AG09309 (cell line): Measurements from ENCODE around the gene OSBP.

Experiments used
- DNase-seq: peaks from one replicate; pipeline ENCODE4 v3.0.0-alpha.2; 2010; ENCODE audit warnings: low read depth
- H3K4me3 ChIP-seq: 2 replicates; pipeline ENCODE4 v1.5.1; 2011; ENCODE audit warnings: mild to moderate bottlenecking, low read depth, low read length, moderate library complexity; ENCODE audit not compliant: control insufficient read depth
- CTCF ChIP-seq: IDR thresholded peaks from 2 replicates; pipeline ENCODE4 v1.5.1; 2011; ENCODE audit warnings: mild to moderate bottlenecking, low read depth, low read length, inconsistent platforms; ENCODE audit not compliant: insufficient read depth, control insufficient read depth; ENCODE audit errors: missing control alignments

The OSBP gene

GRCh38 chr11:59615637-59616395, at the start of gene OSBP:
Gene OSBP (minus strand): TSS chr11:59615774. CDS start chr11:59615664, 110 bp downstream.
- TF ChIP-seq CTCF, result no peak
- DNase-seq, result peak; percentile 100
- H3K4me3 ChIP-seq, result peak within 1 kb of the TSS; percentile 82

GRCh38 chr11:59660621-59661020, 45.0 kb upstream of the OSBP start:
- DNase-seq, result no peak
- no peak overlapping the region for H3K4me3 ChIP-seq
- TF ChIP-seq CTCF, result no peak

- DNase-seq, result no peak
- H3K4me3 ChIP-seq, result no peak overlapping the region
- TF ChIP-seq CTCF, result no peak
Measured at GRCh38 chr11:59659981-59660380, 44.4 kb upstream of the OSBP start.

- TF ChIP-seq CTCF, result no peak
- no peak for DNase-seq
Measured at GRCh38 chr11:59658036-59658435, 42.5 kb upstream of the OSBP start.

GRCh38 chr11:59654893-59655292, 39.3 kb upstream of the OSBP start:
- H3K4me3 ChIP-seq, result no peak overlapping the region
- no peak for TF ChIP-seq CTCF
- no peak for DNase-seq

More at GRCh38 chr11:59658036-59658435, 42.5 kb upstream of the OSBP start:
- H3K4me3 ChIP-seq, result no peak overlapping the region

GRCh38 chr11:59647245-59647980, 31.8 kb upstream of the OSBP start:
- TF ChIP-seq CTCF, result no peak
- no peak for DNase-seq
- no peak overlapping the region for H3K4me3 ChIP-seq
